GM23338 (cell line): Measurements from ENCODE around the gene NPS. TPM values are rescaled to one million over a fixed set of nuclear protein-coding genes. Genes with fewer than 3 reads are reported as not detected.

Experiments used
- ATAC-seq: fragments of 200-7000 bp; cut with Tn5 transposase; 3 replicates; pipeline ENCODE4 v1.9.1; 2020
- DNase-seq: peaks from one replicate; pipeline ENCODE4 v3.0.0-alpha.2; 2015; ENCODE audit warnings: low spot score
- H2AFZ ChIP-seq: fragments of 200-600 bp; sonication (generic); 2 replicates; pipeline ENCODE4 v1.8.0; 2016; ENCODE audit warnings: antibody characterized with exemption, mild to moderate bottlenecking, moderate library complexity
- H3F3A ChIP-seq: fragments of 200-600 bp; sonication (generic); replicated peaks from 2 replicates; pipeline ENCODE4 v1.8.0; 2017; ENCODE audit warnings: antibody characterized with exemption, mixed run types, low read depth
- H3K27ac ChIP-seq: fragments of 200-600 bp; sonication (generic); 2 replicates; pipeline ENCODE4 v1.6.1; 2016; ENCODE audit warnings: low read depth
- H3K27me3 ChIP-seq: fragments of 200-600 bp; sonication (generic); 2 replicates; pipeline ENCODE4 v1.8.0; 2016; ENCODE audit warnings: mild to moderate bottlenecking, mixed run types, moderate library complexity; ENCODE audit not compliant: insufficient read depth
- H3K36me3 ChIP-seq: fragments of 200-600 bp; sonication (generic); 2 replicates; pipeline ENCODE4 v1.8.0; 2016; ENCODE audit warnings: mild to moderate bottlenecking; ENCODE audit not compliant: insufficient read depth
- H3K4me1 ChIP-seq: fragments of 200-600 bp; sonication (generic); 2 replicates; pipeline ENCODE4 v1.8.0; 2016; ENCODE audit warnings: mild to moderate bottlenecking, moderate library complexity; ENCODE audit not compliant: insufficient read depth
- H3K4me2 ChIP-seq: fragments of 200-600 bp; sonication (generic); 2 replicates; pipeline ENCODE4 v1.7.1; 2017; ENCODE audit warnings: mixed run types
- H3K4me3 ChIP-seq: fragments of 200-600 bp; sonication (generic); 2 replicates; pipeline ENCODE4 v1.6.1; 2016; ENCODE audit warnings: mixed run types
- H3K79me2 ChIP-seq: fragments of 200-600 bp; sonication (generic); replicated peaks from 2 replicates; pipeline ENCODE4 v1.8.0; 2017; ENCODE audit warnings: mild to moderate bottlenecking; ENCODE audit not compliant: insufficient read depth
- H3K9me2 ChIP-seq: fragments of 200-600 bp; sonication (generic); 2 replicates; pipeline ENCODE4 v1.8.0; 2017; ENCODE audit not compliant: insufficient read depth
- H4K20me1 ChIP-seq: fragments of 200-600 bp; sonication (generic); replicated peaks from 2 replicates; pipeline ENCODE4 v1.8.0; 2017; ENCODE audit warnings: mild to moderate bottlenecking; ENCODE audit not compliant: insufficient read depth
- H3K27ac Mint-ChIP-seq: 2 replicates; pipeline ENCODE4 v1.8.0; 2020; ENCODE audit warnings: inconsistent platforms, mild to moderate bottlenecking, moderate library complexity, mixed read lengths
- H3K27me3 Mint-ChIP-seq: 3 replicates; pipeline ENCODE4 v1.8.0; 2022; ENCODE audit warnings: low read depth, mild to moderate bottlenecking, moderate library complexity, mixed read lengths, inconsistent platforms; ENCODE audit not compliant: insufficient read depth, poor library complexity
- H3K36me3 Mint-ChIP-seq: 3 replicates; pipeline ENCODE4 v1.8.0; 2021; ENCODE audit warnings: low read depth, mild to moderate bottlenecking, inconsistent platforms, moderate library complexity, mixed read lengths
- H3K4me1 Mint-ChIP-seq: 3 replicates; pipeline ENCODE4 v1.8.0; 2020; ENCODE audit warnings: mild to moderate bottlenecking, inconsistent platforms, mixed read lengths
- H3K4me3 Mint-ChIP-seq: 3 replicates; pipeline ENCODE4 v1.8.0; 2021; ENCODE audit warnings: moderate library complexity, mild to moderate bottlenecking, inconsistent platforms, mixed read lengths
- H3K9me3 Mint-ChIP-seq: 3 replicates; pipeline ENCODE4 v1.8.0; 2020; ENCODE audit warnings: moderate library complexity, mild to moderate bottlenecking, inconsistent platforms, mixed read lengths
- CREB1 ChIP-seq: fragments of 250-450 bp; sonication (Bioruptor Pico); IDR thresholded peaks from 2 replicates; pipeline ENCODE4 v1.5.0; 2020; ENCODE audit warnings: low read depth, mild to moderate bottlenecking, moderate library complexity
- CTCF ChIP-seq, 2 experiments: fragments of 200-600 bp in 1 of 2; sonication (generic) in 1 of 2; conservative IDR thresholded peaks; 2 replicates each; pipeline versions ENCODE4 v1.5.1 to v1.6.1; 2016 to 2017; ENCODE audit warnings: antibody characterized with exemption in 2 of 2, low read depth in 2 of 2, mild to moderate bottlenecking in 2 of 2, moderate library complexity in 1 of 2
- ETS1 ChIP-seq: IDR thresholded peaks from 2 replicates; pipeline ENCODE4 v1.6.1; 2016; ENCODE audit warnings: antibody characterized with exemption
- EZH2 ChIP-seq: fragments of 200-600 bp; sonication (generic); IDR thresholded peaks from one replicate; pipeline ENCODE4 v1.8.0; 2017; ENCODE audit warnings: antibody characterized with exemption, mild to moderate bottlenecking, low read depth; ENCODE audit not compliant: unreplicated experiment
- EZH2phosphoT487 ChIP-seq: fragments of 200-600 bp; sonication (generic); IDR thresholded peaks from one replicate; pipeline ENCODE4 v1.8.1; 2018; ENCODE audit warnings: antibody characterized with exemption; ENCODE audit not compliant: unreplicated experiment
- NANOG ChIP-seq: IDR thresholded peaks from 2 replicates; pipeline ENCODE4 v1.6.1; 2016; ENCODE audit warnings: antibody characterized with exemption, borderline replicate concordance
- STAT1 ChIP-seq: IDR thresholded peaks from one replicate; pipeline ENCODE4 v1.6.1; 2016; ENCODE audit warnings: antibody characterized with exemption; ENCODE audit not compliant: unreplicated experiment
- ZNF114 ChIP-seq: fragments of 250-450 bp; sonication (Bioruptor Pico); IDR thresholded peaks from 2 replicates; pipeline ENCODE4 v1.5.0; 2020; ENCODE audit warnings: mild to moderate bottlenecking, moderate library complexity
- ZNF331 ChIP-seq: fragments of 250-450 bp; sonication (Bioruptor Pico); IDR thresholded peaks from 2 replicates; pipeline ENCODE4 v1.5.0; 2020; ENCODE audit warnings: low read depth, mild to moderate bottlenecking, moderate library complexity
- polyA plus RNA-seq: library from polyadenylated mRNA; unstranded; fragments of >200 nt; fragmentation: Nextera tagmentation; extraction: Ambion mirVana; gene quantifications from 2 replicates; pipeline ENCODE4 v1.2.1, GENCODE V29; 2016
- total RNA-seq: library from RNA; depleted of rRNA; stranded (reverse); fragments of >200 nt; shearing (Covaris generic); gene quantifications from 2 replicates; pipeline ENCODE4 v1.2.3, GENCODE V29; 2014

NPS gene
- total and polyA plus RNA-seq, 2 experiments from 2014 or later = not detected

GRCh38 chr10:127577376-127578258 lies 28.5 kb downstream of the NPS start:
- H3K4me3 ChIP-seq = no peak overlapping the region
- H3K9me2 ChIP-seq = no peaks in the 10 kb centered on the region
- no peak for TF ChIP-seq STAT1
- peak in 1 of 2 experiments; percentile 47; a peak in 3 of 4 replicates for TF ChIP-seq CTCF (conservative IDR thresholded peaks at IDR 0.05; ENCODE audit: low read depth in 2 of 2)
- H3F3A ChIP-seq = no peaks in the 10 kb centered on the region
- H2AFZ ChIP-seq = no peak overlapping the region
- DNase-seq (no peak), ATAC-seq (no peak)
- H3K27me3 ChIP-seq = no peaks in the 10 kb centered on the region
- Mint-ChIP-seq H3K27ac (no peak overlapping the region), H3K4me1 (no peaks in the 10 kb centered on the region), H3K9me3 (no peaks in the 10 kb centered on the region), H3K27me3 (peaks cover 3% of the 10 kb centered on the region), H3K36me3 (no peaks in the 10 kb centered on the region), H3K4me3 (no peak overlapping the region)
- H3K36me3 ChIP-seq = no peaks in the 10 kb centered on the region
- no peaks in the 10 kb centered on the region for H3K4me1 ChIP-seq
- H3K27ac ChIP-seq = no peak overlapping the region
- H3K79me2 ChIP-seq = no peaks in the 10 kb centered on the region
- no peak overlapping the region for H3K4me2 ChIP-seq
- H4K20me1 ChIP-seq = no peaks in the 10 kb centered on the region

- Histone ChIP-seq H4K20me1 (no peaks in the 10 kb centered on the region), H3K27ac (no peak overlapping the region), H3K4me3 (no peak overlapping the region), H3K79me2 (no peaks in the 10 kb centered on the region), H3K9me2 (no peaks in the 10 kb centered on the region), H3K4me2 (no peak overlapping the region), H3K4me1 (no peaks in the 10 kb centered on the region), H2AFZ (peak overlapping the region; percentile 18; the same call in 1 of the 2 replicates), H3K27me3 (no peaks in the 10 kb centered on the region), H3K36me3 (no peaks in the 10 kb centered on the region), H3F3A (no peaks in the 10 kb centered on the region)
- Mint-ChIP-seq H3K4me3 (no peak overlapping the region), H3K27me3 (peaks cover 3% of the 10 kb centered on the region), H3K27ac (no peak overlapping the region), H3K9me3 (no peaks in the 10 kb centered on the region), H3K36me3 (no peaks in the 10 kb centered on the region), H3K4me1 (no peaks in the 10 kb centered on the region)
- TF ChIP-seq STAT1 = no peak
- DNase-seq = no peak
- ATAC-seq = no peak
Observed at GRCh38 chr10:127578259-127578960, 29.3 kb downstream of the NPS start.

- H3K4me2 ChIP-seq = no peak overlapping the region
- H3K4me1 ChIP-seq = no peaks in the 10 kb centered on the region
- no peaks in the 10 kb centered on the region for H3K36me3 ChIP-seq
- no peak overlapping the region for H3K27ac Mint-ChIP-seq
- no peak for DNase-seq
- H4K20me1 ChIP-seq = no peaks in the 10 kb centered on the region
- peaks cover 3% of the 10 kb centered on the region for H3K27me3 Mint-ChIP-seq
- no peak overlapping the region for H3K27ac ChIP-seq
- H3K9me3 Mint-ChIP-seq = no peaks in the 10 kb centered on the region
- H3F3A ChIP-seq = no peaks in the 10 kb centered on the region
- no peak for ATAC-seq
- H3K9me2 ChIP-seq = no peaks in the 10 kb centered on the region
- no peak overlapping the region for H3K4me3 ChIP-seq
- H3K4me1 Mint-ChIP-seq = no peaks in the 10 kb centered on the region
- H3K27me3 ChIP-seq = no peaks in the 10 kb centered on the region
- H3K79me2 ChIP-seq = no peaks in the 10 kb centered on the region
- no peak overlapping the region for H3K4me3 Mint-ChIP-seq
- peak overlapping the region; percentile 18; the same call in 1 of the 2 replicates for H2AFZ ChIP-seq
- H3K36me3 Mint-ChIP-seq = no peaks in the 10 kb centered on the region
- TF ChIP-seq ZNF331 (CRISPR knock-in tag) (no peak), EZH2phosphoT487 (no peak), ZNF114 (CRISPR knock-in tag) (no peak), EZH2 (no peak), NANOG (no peak), CTCF (conservative IDR thresholded peaks at IDR 0.05; ENCODE audit: low read depth in 2 of 2) (no peak), ETS1 (no peak), CREB1 (CRISPR knock-in tag) (no peak)
Observed at GRCh38 chr10:127578961-127579305, 29.8 kb downstream of the NPS start.
